ENCODE data around the gene BRINP1. TPM values are rescaled to one million over a fixed set of nuclear protein-coding genes. Genes with fewer than 3 reads are reported as not detected.

BRINP1 gene
- total and polyA plus RNA-seq, 8 donors = 0.04 to 0.19 (median 0.08) TPM; not detected in 3

GRCh38 chr9:119273984-119274665, 95.1 kb downstream of the BRINP1 start:
- TF ChIP-seq CTCF (IDR thresholded peaks at IDR 0.05) = no peak
- H3K36me3 ChIP-seq = no peaks in the 10 kb centered on the region
- FAIRE-seq (no peak), ATAC-seq (peak in 2 of 4 donors; percentile 38 to 41), DNase-seq (no peak)
- intact Hi-C loops (cut with DNase I) = no loop called here
- no peaks in the 10 kb centered on the region for H3K27me3 ChIP-seq
- no peak overlapping the region for H3K4me3 ChIP-seq
- H3K27ac ChIP-seq = no peak overlapping the region
- H3K9me3 ChIP-seq = no peaks in the 10 kb centered on the region
- 26 to 31% methylated on average over 3 of the region's 3 CpGs for WGBS, 2 donors
- H3K4me1 ChIP-seq = no peaks in the 10 kb centered on the region

GRCh38 chr9:119273325-119273904, 95.8 kb downstream of the BRINP1 start:
- ATAC-seq (no peak), FAIRE-seq (no peak), DNase-seq (no peak)
- Histone ChIP-seq H3K27me3 (no peaks in the 10 kb centered on the region), H3K36me3 (no peaks in the 10 kb centered on the region), H3K4me3 (no peak overlapping the region), H3K9me3 (no peaks in the 10 kb centered on the region), H3K4me1 (no peaks in the 10 kb centered on the region), H3K27ac (no peak overlapping the region)
- 25 to 27% methylated on average over 5 of the region's 5 CpGs for WGBS, 2 donors
- no peak for TF ChIP-seq CTCF (IDR thresholded peaks at IDR 0.05)
- intact Hi-C loops (cut with DNase I) = no loop called here

- WGBS, 2 donors = 38 to 47% methylated on average over 5 of the region's 5 CpGs
- no peak overlapping the region for H3K4me3 ChIP-seq
- intact Hi-C loops (cut with DNase I) = no loop called here
- H3K27ac ChIP-seq = no peak overlapping the region
- H3K27me3 ChIP-seq = no peaks in the 10 kb centered on the region
- no peaks in the 10 kb centered on the region for H3K4me1 ChIP-seq
- DNase-seq = no peak
- TF ChIP-seq CTCF (IDR thresholded peaks at IDR 0.05) = no peak
- ATAC-seq = no peak
- H3K9me3 ChIP-seq = no peaks in the 10 kb centered on the region
- no peaks in the 10 kb centered on the region for H3K36me3 ChIP-seq
- no peak for FAIRE-seq
Observed at GRCh38 chr9:119272500-119273211, 96.6 kb downstream of the BRINP1 start.

- intact Hi-C loops (cut with DNase I) = no loop called here
- Histone ChIP-seq H3K27ac (no peak overlapping the region), H3K27me3 (no peaks in the 10 kb centered on the region), H3K4me1 (no peaks in the 10 kb centered on the region), H3K4me3 (no peak overlapping the region), H3K36me3 (no peaks in the 10 kb centered on the region), H3K9me3 (no peaks in the 10 kb centered on the region)
- FAIRE-seq (no peak), DNase-seq (no peak), ATAC-seq (peak in 1 of 4 donors; percentile 53)
- no peak for TF ChIP-seq CTCF (IDR thresholded peaks at IDR 0.05)
- 32 to 47% methylated on average over 3 of the region's 3 CpGs for WGBS, 2 donors
Observed at GRCh38 chr9:119268985-119269384, 100.2 kb downstream of the BRINP1 start.
